Right lobe of liver (tissue), 4 donors: ENCODE data around the gene CNBD2.

Experiments
- CTCF ChIP-seq, 4 donors: fragments of 200-600 bp in 3 of 4; fragments of 450-650 bp in 1 of 4; IDR thresholded peaks; one replicate each; pipeline versions ENCODE4 v1.5.1 to v1.8.0; 2016 to 2022; ENCODE audit warnings: antibody characterized with exemption in 4 of 4, mild to moderate bottlenecking in 2 of 4
- POLR2A ChIP-seq: fragments of 450-650 bp; IDR thresholded peaks from one replicate; pipeline ENCODE4 v1.6.1; 2017; ENCODE audit warnings: antibody characterized with exemption, mild to moderate bottlenecking
- donor health status: DM: no; HTN: no; CAD: no.
- donor health status: DM: no; HTN: no; CAD: no.
- donor health status: DM: no; HTN: yes; CAD: no.

- no peak for TF ChIP-seq POLR2A
- no peak for TF ChIP-seq CTCF (IDR thresholded peaks at IDR 0.05)
Measured at GRCh38 chr20:36040571-36040970, 72.2 kb downstream of the CNBD2 start.
